ENCODE data around the gene FBXL15.

FBXL15 gene

GRCh38 chr10:102409604-102410428, 10.8 kb upstream of the FBXL15 start:
- H3K9me3 ChIP-seq (ENCODE audit: control insufficient read depth in 5 of 5, low read length in 5 of 5), result no peaks in the 10 kb centered on the region
- no peaks in the 10 kb centered on the region for H3K36me3 ChIP-seq (ENCODE audit: control insufficient read depth in 5 of 5, insufficient read depth in 5 of 5, low read length in 5 of 5)
- no peak overlapping the region for H3K27ac ChIP-seq (ENCODE audit: low read depth, low read length)
- no peak overlapping the region for H3K9ac ChIP-seq (ENCODE audit: low read length in 5 of 5)
- peaks cover 0 to 19% (median 17%) of the 10 kb centered on the region in 5 donors for H3K4me1 ChIP-seq (ENCODE audit: control insufficient read depth in 5 of 5, insufficient read depth in 5 of 5, low read length in 5 of 5)
- H3K27me3 ChIP-seq (ENCODE audit: control insufficient read depth in 5 of 5, insufficient read depth in 4 of 5, low read length in 5 of 5), result peaks cover 48 to 69% (median 64%) of the 10 kb centered on the region in 5 donors
- H3K4me3 ChIP-seq (ENCODE audit: low read depth in 1 of 5, low read length in 5 of 5), result peak overlapping the region in 2 of 5 donors; percentile 18 to 39

DNA sequence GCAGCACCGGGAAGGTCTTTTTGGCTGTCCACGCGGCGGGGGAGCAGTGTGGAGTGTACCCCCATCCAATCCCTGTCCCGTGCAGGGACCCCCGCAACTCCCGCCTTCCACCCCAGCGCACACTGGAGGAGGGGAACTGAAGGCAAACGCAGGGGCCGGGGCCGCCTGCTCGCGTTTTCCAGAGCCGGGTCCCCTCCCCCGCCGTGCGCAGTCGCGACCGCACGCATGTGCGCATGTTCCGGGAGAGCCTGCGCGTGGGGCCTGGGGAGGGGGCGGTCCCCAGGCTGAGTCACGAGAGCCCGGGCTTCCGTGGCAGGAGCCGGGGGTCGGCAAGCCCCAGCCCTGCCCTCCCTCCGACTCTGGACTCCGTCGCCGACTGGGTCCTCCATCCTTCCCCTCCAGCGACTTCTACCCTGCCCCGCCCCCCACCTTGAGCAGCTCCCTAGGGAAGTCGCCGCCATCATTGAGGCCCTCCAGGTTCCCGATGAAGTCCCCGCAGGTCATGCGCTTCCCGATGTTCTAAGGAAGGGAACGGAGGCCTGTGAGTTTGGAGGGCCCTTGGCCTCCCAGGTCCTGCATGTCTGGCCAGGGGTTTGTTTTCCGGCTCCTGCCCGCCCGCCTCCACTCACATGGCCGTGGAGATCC, 10.1 kb upstream of the FBXL15 start:
- H3K9me3 ChIP-seq (ENCODE audit: control insufficient read depth in 5 of 5, low read length in 5 of 5), result no peaks in the 10 kb centered on the region
- H3K36me3 ChIP-seq (ENCODE audit: control insufficient read depth in 5 of 5, insufficient read depth in 5 of 5, low read length in 5 of 5), result no peaks in the 10 kb centered on the region
- no peak overlapping the region for H3K27ac ChIP-seq (ENCODE audit: low read depth, low read length)
- H3K9ac ChIP-seq (ENCODE audit: low read length in 5 of 5), result no peak overlapping the region
- peaks cover 0 to 19% (median 17%) of the 10 kb centered on the region in 5 donors for H3K4me1 ChIP-seq (ENCODE audit: control insufficient read depth in 5 of 5, insufficient read depth in 5 of 5, low read length in 5 of 5)
- peaks cover 49 to 74% (median 69%) of the 10 kb centered on the region in 5 donors for H3K27me3 ChIP-seq (ENCODE audit: control insufficient read depth in 5 of 5, insufficient read depth in 4 of 5, low read length in 5 of 5)
- peak overlapping the region in 1 of 5 donors; percentile 5 for H3K4me3 ChIP-seq (ENCODE audit: low read depth in 1 of 5, low read length in 5 of 5)

DNA sequence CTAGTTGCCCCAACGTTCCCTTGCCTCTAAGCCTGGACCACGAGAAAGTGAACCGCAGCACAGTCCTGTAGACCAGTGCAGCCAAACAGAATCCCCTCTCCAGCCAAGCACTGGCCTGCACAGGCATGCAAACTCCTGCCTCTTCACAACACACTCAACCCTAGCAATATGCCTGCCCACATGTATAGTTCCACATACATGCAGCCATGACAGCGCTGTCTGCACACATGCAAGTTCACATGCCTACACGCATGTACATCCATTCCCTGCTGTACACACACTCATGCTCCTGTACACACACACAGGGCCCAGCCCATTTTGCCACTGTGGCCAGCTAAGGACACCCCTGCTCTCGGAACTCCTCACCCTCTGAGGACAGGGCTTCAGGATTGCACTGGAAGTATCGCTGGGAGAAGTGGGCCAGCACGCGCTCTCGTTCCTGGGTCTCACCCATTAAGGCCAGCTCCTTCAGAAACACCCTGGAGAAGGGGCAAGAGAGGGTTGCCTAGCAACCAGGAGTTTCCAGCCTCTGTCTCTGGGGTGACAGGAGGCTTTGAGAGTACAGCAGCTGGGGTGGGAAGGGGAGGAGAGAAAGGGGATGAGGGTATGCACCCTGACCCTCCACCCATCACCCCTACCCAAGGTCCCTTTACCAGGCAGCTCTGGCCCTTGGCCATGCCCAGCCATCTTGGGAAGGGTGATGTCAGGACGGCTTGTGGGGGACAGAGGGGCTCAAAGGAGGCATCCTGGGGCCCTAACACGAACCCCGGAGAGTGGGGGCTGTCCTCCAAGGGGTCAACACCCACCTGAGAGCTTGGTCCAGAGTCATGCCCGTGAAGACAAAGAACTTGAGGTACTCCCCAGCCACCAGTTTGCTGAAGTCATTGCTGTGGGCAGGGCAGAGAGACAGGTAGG, 9.0 kb upstream of the FBXL15 start:
- peaks cover 56 to 83% (median 77%) of the 10 kb centered on the region in 5 donors for H3K27me3 ChIP-seq (ENCODE audit: control insufficient read depth in 5 of 5, insufficient read depth in 4 of 5, low read length in 5 of 5)
- H3K4me3 ChIP-seq (ENCODE audit: low read depth in 1 of 5, low read length in 5 of 5), result no peak overlapping the region

DNA sequence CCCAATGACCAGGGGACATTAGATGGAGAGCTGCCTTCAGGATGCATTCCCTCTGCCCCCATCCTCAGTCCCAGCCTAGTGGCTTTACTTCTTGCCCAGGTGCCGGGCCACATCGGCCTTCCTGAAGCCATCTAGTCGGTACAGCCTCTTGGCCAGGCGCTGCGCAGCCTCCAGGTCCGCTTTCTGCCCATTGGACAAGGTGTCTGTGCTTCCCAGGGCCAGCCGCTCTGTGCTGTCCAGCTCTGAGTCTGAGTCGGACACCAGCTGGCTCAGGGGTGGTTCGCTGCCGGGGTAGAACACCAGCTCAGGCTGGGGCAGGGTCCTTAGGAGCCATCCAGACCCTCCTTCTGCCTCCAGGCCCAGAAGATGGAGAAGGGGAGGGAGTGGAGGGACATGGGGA, 8.3 kb upstream of the FBXL15 start:
- H3K36me3 ChIP-seq (ENCODE audit: control insufficient read depth in 5 of 5, insufficient read depth in 5 of 5, low read length in 5 of 5), result no peaks in the 10 kb centered on the region
- peaks cover 0 to 19% (median 17%) of the 10 kb centered on the region in 5 donors for H3K4me1 ChIP-seq (ENCODE audit: control insufficient read depth in 5 of 5, insufficient read depth in 5 of 5, low read length in 5 of 5)
- H3K9me3 ChIP-seq (ENCODE audit: control insufficient read depth in 5 of 5, low read length in 5 of 5), result no peaks in the 10 kb centered on the region
- H3K27me3 ChIP-seq (ENCODE audit: control insufficient read depth in 5 of 5, insufficient read depth in 4 of 5, low read length in 5 of 5), result peaks cover 59 to 86% (median 80%) of the 10 kb centered on the region in 5 donors
- no peak overlapping the region for H3K27ac ChIP-seq (ENCODE audit: low read depth, low read length)
- H3K4me3 ChIP-seq (ENCODE audit: low read depth in 1 of 5, low read length in 5 of 5), result no peak overlapping the region
- no peak overlapping the region for H3K9ac ChIP-seq (ENCODE audit: low read length in 5 of 5)

More for the DNA sequence above, 9.0 kb upstream of the FBXL15 start:
- Histone ChIP-seq H3K36me3 (ENCODE audit: control insufficient read depth in 5 of 5, insufficient read depth in 5 of 5, low read length in 5 of 5) (no peaks in the 10 kb centered on the region), H3K4me1 (ENCODE audit: control insufficient read depth in 5 of 5, insufficient read depth in 5 of 5, low read length in 5 of 5) (peaks cover 0 to 19% (median 17%) of the 10 kb centered on the region in 5 donors), H3K9ac (ENCODE audit: low read length in 5 of 5) (no peak overlapping the region), H3K9me3 (ENCODE audit: control insufficient read depth in 5 of 5, low read length in 5 of 5) (no peaks in the 10 kb centered on the region), H3K27ac (ENCODE audit: low read depth, low read length) (no peak overlapping the region)

DNA sequence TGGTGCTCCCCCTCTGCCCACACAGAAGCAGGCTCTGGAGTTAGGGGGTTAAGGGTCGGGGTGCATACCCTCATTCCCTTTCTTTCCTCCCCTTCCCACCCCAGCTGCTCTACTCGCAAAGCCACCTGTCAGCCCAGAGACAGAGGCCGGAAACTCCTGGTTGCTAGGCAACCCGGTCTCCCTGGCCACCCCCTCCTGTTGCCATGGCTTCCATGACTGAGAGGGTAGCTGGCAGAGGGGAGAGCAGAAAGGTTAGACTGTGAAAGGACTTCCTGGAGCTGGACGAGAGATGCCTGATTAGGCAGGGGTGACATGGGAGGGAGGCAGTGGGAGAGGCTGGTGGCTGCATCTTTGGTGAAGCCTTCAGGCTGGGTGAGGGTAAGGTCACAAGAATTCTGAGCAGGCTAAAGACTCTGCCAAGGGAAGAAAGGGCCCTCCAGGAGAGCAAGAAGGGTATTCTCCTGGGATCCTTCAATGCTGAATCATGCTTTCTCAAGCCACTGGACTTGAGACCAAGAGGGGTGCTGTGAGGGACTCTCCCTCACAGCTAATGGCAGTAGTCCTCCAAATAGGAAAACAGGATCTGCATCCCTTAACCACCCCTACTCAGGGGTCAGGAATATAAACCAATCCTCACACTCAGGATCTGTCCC, 7.5 kb upstream of the FBXL15 start:
- H3K4me3 ChIP-seq (ENCODE audit: low read depth in 1 of 5, low read length in 5 of 5), result no peak overlapping the region
- H3K27me3 ChIP-seq (ENCODE audit: control insufficient read depth in 5 of 5, insufficient read depth in 4 of 5, low read length in 5 of 5), result peaks cover 59 to 84% (median 77%) of the 10 kb centered on the region in 5 donors
- no peak overlapping the region for H3K9ac ChIP-seq (ENCODE audit: low read length in 5 of 5)

GRCh38 chr10:102413806-102414561, 6.7 kb upstream of the FBXL15 start:
- peaks cover 0 to 16% (median 14%) of the 10 kb centered on the region in 5 donors for H3K4me1 ChIP-seq (ENCODE audit: control insufficient read depth in 5 of 5, insufficient read depth in 5 of 5, low read length in 5 of 5)
- no peak overlapping the region for H3K27ac ChIP-seq (ENCODE audit: low read depth, low read length)
- no peaks in the 10 kb centered on the region for H3K9me3 ChIP-seq (ENCODE audit: control insufficient read depth in 5 of 5, low read length in 5 of 5)
- H3K27me3 ChIP-seq (ENCODE audit: control insufficient read depth in 5 of 5, insufficient read depth in 4 of 5, low read length in 5 of 5), result peaks cover 58 to 82% (median 72%) of the 10 kb centered on the region in 5 donors
- no peaks in the 10 kb centered on the region for H3K36me3 ChIP-seq (ENCODE audit: control insufficient read depth in 5 of 5, insufficient read depth in 5 of 5, low read length in 5 of 5)
- H3K4me3 ChIP-seq (ENCODE audit: low read depth in 1 of 5, low read length in 5 of 5), result no peak overlapping the region
- H3K9ac ChIP-seq (ENCODE audit: low read length in 5 of 5), result no peak overlapping the region

More for the DNA sequence above, 7.5 kb upstream of the FBXL15 start:
- H3K4me1 ChIP-seq (ENCODE audit: control insufficient read depth in 5 of 5, insufficient read depth in 5 of 5, low read length in 5 of 5), result peaks cover 0 to 19% (median 17%) of the 10 kb centered on the region in 5 donors
- H3K36me3 ChIP-seq (ENCODE audit: control insufficient read depth in 5 of 5, insufficient read depth in 5 of 5, low read length in 5 of 5), result no peaks in the 10 kb centered on the region
- H3K9me3 ChIP-seq (ENCODE audit: control insufficient read depth in 5 of 5, low read length in 5 of 5), result no peaks in the 10 kb centered on the region
- H3K27ac ChIP-seq (ENCODE audit: low read depth, low read length), result no peak overlapping the region

DNA sequence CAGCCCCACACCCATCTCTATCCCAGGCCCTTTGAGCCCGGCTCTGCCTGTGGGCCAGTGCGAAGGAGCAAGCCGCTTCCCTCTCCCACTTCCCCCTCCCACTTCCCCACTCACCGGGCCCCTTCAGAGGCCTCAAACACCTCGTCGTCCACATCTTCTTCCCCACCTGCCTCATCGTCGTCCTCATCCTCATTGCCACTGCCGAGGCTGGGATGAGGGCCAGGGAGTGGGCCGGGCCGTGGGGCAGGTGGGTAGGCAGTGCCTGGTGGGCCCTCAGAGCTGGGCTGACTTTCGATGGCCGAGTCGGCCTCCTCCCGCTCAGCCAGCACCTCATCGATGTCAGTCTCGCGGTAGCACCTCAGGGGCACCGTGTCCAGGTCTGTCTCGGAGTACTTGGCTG, 5.9 kb upstream of the FBXL15 start:
- peaks cover 0 to 20% (median 18%) of the 10 kb centered on the region in 5 donors for H3K4me1 ChIP-seq (ENCODE audit: control insufficient read depth in 5 of 5, insufficient read depth in 5 of 5, low read length in 5 of 5)
- no peak overlapping the region for H3K9ac ChIP-seq (ENCODE audit: low read length in 5 of 5)
- no peaks in the 10 kb centered on the region for H3K36me3 ChIP-seq (ENCODE audit: control insufficient read depth in 5 of 5, insufficient read depth in 5 of 5, low read length in 5 of 5)
- H3K27ac ChIP-seq (ENCODE audit: low read depth, low read length), result no peak overlapping the region
- no peak overlapping the region for H3K4me3 ChIP-seq (ENCODE audit: low read depth in 1 of 5, low read length in 5 of 5)
- H3K27me3 ChIP-seq (ENCODE audit: control insufficient read depth in 5 of 5, insufficient read depth in 4 of 5, low read length in 5 of 5), result peaks cover 53 to 75% (median 66%) of the 10 kb centered on the region in 5 donors
- H3K9me3 ChIP-seq (ENCODE audit: control insufficient read depth in 5 of 5, low read length in 5 of 5), result no peaks in the 10 kb centered on the region

- Histone ChIP-seq H3K4me1 (ENCODE audit: control insufficient read depth in 5 of 5, insufficient read depth in 5 of 5, low read length in 5 of 5) (peaks cover 0 to 21% (median 18%) of the 10 kb centered on the region in 5 donors), H3K27me3 (ENCODE audit: control insufficient read depth in 5 of 5, insufficient read depth in 4 of 5, low read length in 5 of 5) (peaks cover 37 to 60% (median 51%) of the 10 kb centered on the region in 5 donors), H3K9ac (ENCODE audit: low read length in 5 of 5) (no peak overlapping the region), H3K36me3 (ENCODE audit: control insufficient read depth in 5 of 5, insufficient read depth in 5 of 5, low read length in 5 of 5) (no peaks in the 10 kb centered on the region), H3K27ac (ENCODE audit: low read depth, low read length) (no peak overlapping the region), H3K4me3 (ENCODE audit: low read depth in 1 of 5, low read length in 5 of 5) (no peak overlapping the region), H3K9me3 (ENCODE audit: control insufficient read depth in 5 of 5, low read length in 5 of 5) (no peaks in the 10 kb centered on the region)
Measured at GRCh38 chr10:102416283-102416682, 4.4 kb upstream of the FBXL15 start.

DNA sequence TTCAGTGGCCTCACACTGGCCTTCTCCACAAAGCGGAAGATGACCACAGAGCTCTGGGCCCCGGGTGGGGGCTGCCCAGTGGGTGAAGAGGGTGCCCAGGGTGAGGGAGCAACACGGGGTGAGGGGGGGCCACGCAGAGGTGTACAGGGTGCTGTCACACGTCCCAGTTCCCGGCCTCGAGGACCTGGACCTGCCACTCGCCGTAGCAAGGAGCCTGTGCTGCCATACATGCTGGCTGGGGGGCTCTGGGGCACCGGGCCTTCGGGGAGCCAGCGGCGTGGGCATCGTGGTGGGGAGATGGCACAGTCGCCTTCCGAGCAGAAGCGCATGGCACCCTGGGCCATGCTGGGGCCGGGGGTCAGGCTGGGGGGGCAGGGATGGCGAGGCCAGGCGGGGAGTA, 3.9 kb upstream of the FBXL15 start:
- Histone ChIP-seq H3K4me3 (ENCODE audit: low read depth in 1 of 5, low read length in 5 of 5) (no peak overlapping the region), H3K27ac (ENCODE audit: low read depth, low read length) (no peak overlapping the region), H3K4me1 (ENCODE audit: control insufficient read depth in 5 of 5, insufficient read depth in 5 of 5, low read length in 5 of 5) (peaks cover 0 to 26% (median 22%) of the 10 kb centered on the region in 5 donors), H3K9me3 (ENCODE audit: control insufficient read depth in 5 of 5, low read length in 5 of 5) (no peaks in the 10 kb centered on the region), H3K36me3 (ENCODE audit: control insufficient read depth in 5 of 5, insufficient read depth in 5 of 5, low read length in 5 of 5) (no peaks in the 10 kb centered on the region), H3K27me3 (ENCODE audit: control insufficient read depth in 5 of 5, insufficient read depth in 4 of 5, low read length in 5 of 5) (peaks cover 33 to 56% (median 47%) of the 10 kb centered on the region in 5 donors), H3K9ac (ENCODE audit: low read length in 5 of 5) (no peak overlapping the region)
